Gastroesophageal sphincter (tissue), 4 donors: Measurements from ENCODE around the gene CPSF7. TPM values are rescaled to one million over a fixed set of nuclear protein-coding genes. Genes with fewer than 3 reads are reported as not detected.

ENCODE experiments used
- ATAC-seq: fragments of 150-250 bp; one replicate; pipeline ENCODE4 v1.9.1; 2016; ENCODE audit warnings: mild to moderate bottlenecking, moderate library complexity
- H3K27ac ChIP-seq, 4 donors: fragments of 200-600 bp; sonication (generic) in 3 of 4; 1 replicate in 3 of 4; 2 replicates in 1 of 4; pipeline ENCODE4 v1.5.1; 2016 to 2019
- H3K27me3 ChIP-seq: fragments of 200-600 bp; sonication (generic); one replicate; pipeline ENCODE4 v1.5.1; 2019
- H3K36me3 ChIP-seq, 2 donors: fragments of 200-600 bp; sonication (generic); one replicate each; pipeline ENCODE4 v1.5.1; 2019; ENCODE audit warnings: control low read depth in 1 of 2
- H3K4me1 ChIP-seq, 3 donors: fragments of 200-600 bp; sonication (generic); 1 replicate in 2 of 3; 2 replicates in 1 of 3; pipeline ENCODE4 v1.5.1; 2016 to 2019; ENCODE audit warnings: control low read depth in 2 of 3
- H3K4me3 ChIP-seq, 2 donors: fragments of 200-600 bp; sonication (generic); one replicate each; pipeline ENCODE4 v1.5.1; 2019; ENCODE audit warnings: mild to moderate bottlenecking in 1 of 2, moderate library complexity in 1 of 2
- H3K9me3 ChIP-seq, 3 donors: fragments of 200-600 bp; sonication (generic); one replicate each; pipeline ENCODE4 v1.5.1; 2017 to 2019; ENCODE audit warnings: control low read depth in 2 of 3
- CTCF ChIP-seq, 4 experiments: fragments of 200-600 bp in 2 of 4; fragments of 450-650 bp in 2 of 4; sonication (generic) in 1 of 4; IDR thresholded peaks; one replicate each; pipeline ENCODE4 v1.5.1; 2017 to 2019; ENCODE audit warnings: antibody characterized with exemption in 4 of 4, mild to moderate bottlenecking in 2 of 4, moderate library complexity in 2 of 4
- EP300 ChIP-seq: sonication (generic); formaldehyde crosslinking; IDR thresholded peaks from one replicate; pipeline ENCODE4 v1.6.1; 2017; ENCODE audit warnings: antibody characterized with exemption, mild to moderate bottlenecking
- POLR2A ChIP-seq, 2 donors: fragments of 450-650 bp; IDR thresholded peaks; one replicate each; pipeline ENCODE4 v1.6.1; 2017; ENCODE audit warnings: antibody characterized with exemption in 2 of 2, mild to moderate bottlenecking in 2 of 2, moderate library complexity in 1 of 2
- POLR2AphosphoS5 ChIP-seq: sonication (generic); formaldehyde crosslinking; IDR thresholded peaks from one replicate; pipeline ENCODE4 v1.6.1; 2017; ENCODE audit warnings: antibody characterized with exemption
- WGBS, 2 donors: methylation state at CpG; one replicate each; pipeline ENCODE4 v1.1.5; 2018; ENCODE audit warnings: low coverage in 1 of 2; 5-methylcytosine and 5-hydroxymethylcytosine counted together
- total RNA-seq, 4 donors: library from RNA; depleted of rRNA; stranded (reverse); fragments of >200 nt; gene quantifications; one replicate each; pipeline ENCODE4 v1.1.0, GENCODE V29; 2016

Gene CPSF7
- total RNA-seq, 4 donors from 2014 or later, result 36.6 to 50.4 (median 43.7) TPM

DNA sequence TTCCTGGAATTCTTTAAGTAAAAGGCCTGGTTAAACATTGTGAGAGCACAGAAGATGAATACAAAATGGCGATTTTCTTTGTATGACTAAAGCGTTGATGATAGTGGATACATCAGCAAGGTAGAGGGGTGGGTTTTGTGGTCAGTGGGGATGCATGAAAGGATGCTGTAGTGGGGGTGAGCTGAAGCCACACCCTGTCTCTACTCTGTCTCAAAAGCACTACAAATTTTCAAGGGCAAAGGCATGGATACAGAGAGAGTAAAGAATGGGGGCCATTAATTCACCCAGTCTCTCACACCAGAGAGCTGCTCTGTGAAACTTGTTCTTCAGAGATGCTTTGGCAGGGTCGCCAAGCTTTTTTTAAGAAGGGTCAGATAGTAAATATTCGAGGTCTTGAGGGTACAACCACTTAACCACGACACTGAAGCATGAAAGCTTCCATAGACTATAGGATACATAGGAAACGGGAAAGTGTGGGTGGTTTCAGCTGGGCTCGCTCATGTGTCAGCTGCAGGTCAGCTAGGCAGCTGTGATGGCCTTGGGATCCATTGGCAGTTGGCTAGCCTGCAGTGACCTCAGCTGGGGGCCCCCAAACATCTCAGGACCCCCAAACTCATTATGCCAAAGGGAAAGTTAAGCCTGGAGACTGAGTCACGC, 59.3 kb downstream of the CPSF7 start:
- TF ChIP-seq POLR2A (IDR thresholded peaks at IDR 0.05) (no peak), EP300 (no peak), CTCF (IDR thresholded peaks at IDR 0.05) (no peak), POLR2AphosphoS5 (no peak)
- no peak for ATAC-seq
- Histone ChIP-seq H3K27me3 (no peaks in the 10 kb centered on the region), H3K36me3 (peaks cover 0 to 67% of the 10 kb centered on the region in 2 donors), H3K4me3 (no peak overlapping the region), H3K4me1 (peaks cover 0 to 7% (median 0%) of the 10 kb centered on the region in 3 donors), H3K9me3 (no peaks in the 10 kb centered on the region), H3K27ac (no peak overlapping the region)
- WGBS, 2 donors, result 84 to 88% methylated on average over 5 to 8 of the region's 8 CpGs

- no peak for TF ChIP-seq CTCF (IDR thresholded peaks at IDR 0.05)
- TF ChIP-seq POLR2AphosphoS5, result peak; percentile 51
- no peak overlapping the region for H3K27ac ChIP-seq
- peaks cover 0 to 70% of the 10 kb centered on the region in 2 donors for H3K36me3 ChIP-seq
- H3K4me3 ChIP-seq, result no peak overlapping the region
- peaks cover 0 to 7% (median 0%) of the 10 kb centered on the region in 3 donors for H3K4me1 ChIP-seq
- 75 to 82% methylated on average over 4 of the region's 9 CpGs for WGBS, 2 donors
- H3K9me3 ChIP-seq, result no peaks in the 10 kb centered on the region
- H3K27me3 ChIP-seq, result no peaks in the 10 kb centered on the region
- ATAC-seq, result peak; percentile 91
These were observed 60.1 kb downstream of the CPSF7 start for GRCh38 chr11:61369372-61370348.

GRCh38 chr11:61368646-61369045, 61.1 kb downstream of the CPSF7 start:
- peaks cover 0 to 76% of the 10 kb centered on the region in 2 donors for H3K36me3 ChIP-seq

DNA sequence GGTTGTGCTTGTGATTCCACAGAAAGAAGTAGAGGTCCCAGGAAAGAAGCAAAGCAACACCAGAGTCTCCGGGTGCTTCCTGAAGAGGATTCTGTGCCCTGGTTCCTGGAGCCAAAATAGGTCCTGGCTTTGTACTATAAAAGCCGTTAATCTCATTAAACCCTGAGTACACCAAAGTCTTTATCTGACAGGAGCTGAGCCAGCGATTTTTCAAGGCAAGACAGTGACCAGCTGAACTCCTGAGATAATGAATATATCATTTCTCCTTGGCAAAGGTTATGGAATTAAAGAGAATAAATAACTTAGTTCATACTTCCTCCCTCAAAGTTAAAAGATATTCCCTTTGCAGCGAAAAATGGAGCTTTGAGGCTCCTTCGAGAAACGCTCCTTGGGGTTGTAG, 62.4 kb downstream of the CPSF7 start:
- H3K27ac ChIP-seq, result no peak overlapping the region
- TF ChIP-seq POLR2AphosphoS5 (no peak), EP300 (no peak), CTCF (IDR thresholded peaks at IDR 0.05) (no peak), POLR2A (IDR thresholded peaks at IDR 0.05) (no peak)
- 69 to 80% methylated on average over 5 to 6 of the region's 6 CpGs for WGBS, 2 donors
- ATAC-seq, result no peak
- peaks cover 0 to 73% of the 10 kb centered on the region in 2 donors for H3K36me3 ChIP-seq
- H3K4me3 ChIP-seq, result no peak overlapping the region
- peaks cover 0 to 25% (median 7%) of the 10 kb centered on the region in 3 donors for H3K4me1 ChIP-seq
- no peaks in the 10 kb centered on the region for H3K27me3 ChIP-seq
- no peaks in the 10 kb centered on the region for H3K9me3 ChIP-seq

More at GRCh38 chr11:61368646-61369045, 61.1 kb downstream of the CPSF7 start:
- no peak overlapping the region for H3K4me3 ChIP-seq
- no peak for TF ChIP-seq EP300
- TF ChIP-seq CTCF (IDR thresholded peaks at IDR 0.05), result no peak
- TF ChIP-seq POLR2A (IDR thresholded peaks at IDR 0.05), result no peak
- TF ChIP-seq POLR2AphosphoS5, result no peak
- ATAC-seq, result no peak
- H3K9me3 ChIP-seq, result no peaks in the 10 kb centered on the region
- WGBS, 2 donors, result 86 to 88% methylated on average over 6 of the region's 7 CpGs
- peaks cover 0 to 12% (median 0%) of the 10 kb centered on the region in 3 donors for H3K4me1 ChIP-seq
- H3K27me3 ChIP-seq, result no peaks in the 10 kb centered on the region
- no peak overlapping the region for H3K27ac ChIP-seq
